WTC11 (cell line): ENCODE results near the gene LRRC4B. TPM values are rescaled to one million over a fixed set of nuclear protein-coding genes. Genes with fewer than 3 reads are reported as not detected.

ENCODE experiments used
- ATAC-seq: fragments of 200-7000 bp; cut with Tn5 transposase; 2 replicates; pipeline ENCODE4 v1.10.0; 2021; ENCODE audit warnings: mild to moderate bottlenecking, moderate library complexity
- CTCF ChIA-PET: fragments of 300-600 bp; sonication (Branson Sonifier 250); formaldehyde crosslinking; loops from one replicate; lab custom pipeline; 2021; ENCODE audit warnings: antibody characterized with exemption; lab: Charles Lee
- POLR2A ChIA-PET: fragments of 350-600 bp; sonication (Branson Sonifier 250); formaldehyde crosslinking; loops from one replicate; lab custom pipeline; 2021; ENCODE audit warnings: antibody characterized with exemption; lab: Charles Lee
- DNase-seq: peaks from one replicate; pipeline ENCODE4 v3.0.0; 2021; ENCODE audit warnings: low spot score
- H3K27ac Mint-ChIP-seq: 2 replicates; pipeline ENCODE4 v1.8.0; 2021; ENCODE audit warnings: mixed read lengths
- H3K27me3 Mint-ChIP-seq: 2 replicates; pipeline ENCODE4 v1.8.0; 2021; ENCODE audit warnings: low read depth, mild to moderate bottlenecking, moderate library complexity, mixed read lengths
- H3K36me3 Mint-ChIP-seq: 2 replicates; pipeline ENCODE4 v1.8.0; 2021; ENCODE audit warnings: mixed read lengths
- H3K4me1 Mint-ChIP-seq: 2 replicates; pipeline ENCODE4 v1.8.0; 2022; ENCODE audit warnings: mixed read lengths
- H3K4me3 Mint-ChIP-seq: 2 replicates; pipeline ENCODE4 v1.8.0; 2021; ENCODE audit warnings: mild to moderate bottlenecking, moderate library complexity, mixed read lengths
- H3K9me3 Mint-ChIP-seq: 2 replicates; pipeline ENCODE4 v1.8.0; 2021; ENCODE audit warnings: mixed read lengths
- ARID4B ChIP-seq: sonication (generic); formaldehyde crosslinking; IDR thresholded peaks from 2 replicates; pipeline ENCODE4 v1.8.0; 2023; ENCODE audit warnings: missing genetic modification reagents, mild to moderate bottlenecking, borderline replicate concordance
- ATF2 ChIP-seq: sonication (generic); formaldehyde crosslinking; IDR thresholded peaks from 2 replicates; pipeline ENCODE4 v1.8.1; 2022; ENCODE audit warnings: low read depth, missing genetic modification reagents, borderline replicate concordance
- CREM ChIP-seq: sonication (generic); formaldehyde crosslinking; IDR thresholded peaks from 2 replicates; pipeline ENCODE4 v1.8.1; 2022; ENCODE audit warnings: mild to moderate bottlenecking, missing genetic modification reagents, moderate library complexity
- ETV6 ChIP-seq: sonication (generic); formaldehyde crosslinking; IDR thresholded peaks from 2 replicates; pipeline ENCODE4 v1.8.1; 2022; ENCODE audit warnings: mild to moderate bottlenecking, missing genetic modification reagents
- HMGA2 ChIP-seq: fragments of 250-450 bp; sonication (Bioruptor Pico); IDR thresholded peaks from 2 replicates; pipeline ENCODE4 v1.4.0; 2021; ENCODE audit warnings: mild to moderate bottlenecking, moderate library complexity
- IRF1 ChIP-seq: sonication (generic); formaldehyde crosslinking; IDR thresholded peaks from 2 replicates; pipeline ENCODE4 v1.8.0; 2023; ENCODE audit warnings: missing genetic modification reagents
- MAX ChIP-seq: sonication (generic); formaldehyde crosslinking; IDR thresholded peaks from 2 replicates; pipeline ENCODE4 v1.8.0; 2022; ENCODE audit warnings: mild to moderate bottlenecking, missing genetic modification reagents
- MLX ChIP-seq: sonication (generic); formaldehyde crosslinking; IDR thresholded peaks from 2 replicates; pipeline ENCODE4 v1.8.1; 2023; ENCODE audit warnings: mild to moderate bottlenecking, missing genetic modification reagents, moderate library complexity
- MXD4 ChIP-seq: fragments of 250-450 bp; sonication (Bioruptor Pico); IDR thresholded peaks from 2 replicates; pipeline ENCODE4 v1.8.0; 2021; ENCODE audit warnings: mild to moderate bottlenecking, moderate library complexity, borderline replicate concordance
- NFYB ChIP-seq: sonication (generic); formaldehyde crosslinking; conservative IDR thresholded peaks from 2 replicates; pipeline ENCODE4 v1.8.0; 2022; ENCODE audit warnings: low read depth, missing genetic modification reagents
- PRDM15 ChIP-seq: sonication (generic); formaldehyde crosslinking; IDR thresholded peaks from 2 replicates; pipeline ENCODE4 v1.8.0; 2022; ENCODE audit warnings: missing genetic modification reagents
- RELA ChIP-seq: sonication (generic); formaldehyde crosslinking; IDR thresholded peaks from 2 replicates; pipeline ENCODE4 v1.8.1; 2022; ENCODE audit warnings: missing genetic modification reagents, mild to moderate bottlenecking, borderline replicate concordance
- SMAD3 ChIP-seq: sonication (generic); formaldehyde crosslinking; IDR thresholded peaks from 2 replicates; pipeline ENCODE4 v1.8.0; 2022; ENCODE audit warnings: missing genetic modification reagents, mild to moderate bottlenecking, borderline replicate concordance
- SOX15 ChIP-seq: fragments of 250-450 bp; sonication (Bioruptor Pico); IDR thresholded peaks from 2 replicates; pipeline ENCODE4 v1.9.0; 2021; ENCODE audit warnings: mild to moderate bottlenecking
- SP1 ChIP-seq: sonication (generic); formaldehyde crosslinking; conservative IDR thresholded peaks from 2 replicates; pipeline ENCODE4 v1.8.1; 2022; ENCODE audit warnings: missing genetic modification reagents
- TEAD4 ChIP-seq: sonication (generic); formaldehyde crosslinking; IDR thresholded peaks from 2 replicates; pipeline ENCODE4 v1.8.0; 2022; ENCODE audit warnings: mild to moderate bottlenecking, missing genetic modification reagents
- ZNF219 ChIP-seq: sonication (generic); formaldehyde crosslinking; IDR thresholded peaks from 2 replicates; pipeline ENCODE4 v1.8.0; 2023; ENCODE audit warnings: missing genetic modification reagents, mild to moderate bottlenecking, borderline replicate concordance
- ZNF232 ChIP-seq: sonication (generic); formaldehyde crosslinking; IDR thresholded peaks from 2 replicates; pipeline ENCODE4 v1.8.0; 2022; ENCODE audit warnings: mild to moderate bottlenecking, missing genetic modification reagents
- ZSCAN18 ChIP-seq: fragments of 250-450 bp; sonication (Bioruptor Pico); IDR thresholded peaks from 2 replicates; pipeline ENCODE4 v2.1.2; 2022; ENCODE audit warnings: mild to moderate bottlenecking, moderate library complexity
- total RNA-seq: library from RNA; stranded (reverse); gene quantifications from 3 replicates; pipeline ENCODE4 v1.2.3, GENCODE V29; 2021

LRRC4B gene
- total RNA-seq, 1 experiment from 2014 or later, result 10.0 TPM

- TF ChIP-seq ZNF232 (0 out of 2 replicates have a peak, but pooled peaks have one; percentile 42), CREM (peak; percentile 99), ATF2 (peak; percentile 37; the same call in 1 of the 2 replicates), RELA (no peak; the same call in 1 of the 2 replicates)
These were observed 91.9 kb downstream of the LRRC4B start, which contains the start of the genes EMC10 and GARIN5A (continued) for GRCh38 chr19:50476224-50476906.

GRCh38 chr19:50475736-50476223 lies 92.5 kb downstream of the LRRC4B start:
- peak overlapping the region; percentile 87 for H3K27ac Mint-ChIP-seq
- ATAC-seq (peak; percentile 35; the same call in 1 of the 2 replicates), DNase-seq (no peak)
- POLR2A ChIA-PET, result no interaction called here
- H3K4me1 Mint-ChIP-seq, result peaks cover 9% of the 10 kb centered on the region
- TF ChIP-seq ARID4B (CRISPR knock-in tag) (no peak), ZSCAN18 (no peak), SMAD3 (CRISPR knock-in tag) (no peak), SP1 (no peak), NFYB (no peak), ETV6 (CRISPR knock-in tag) (no peak), ZNF232 (no peak), MLX (CRISPR knock-in tag) (no peak), MAX (CRISPR knock-in tag) (no peak), IRF1 (CRISPR knock-in tag) (no peak), HMGA2 (CRISPR knock-in tag) (no peak), SOX15 (CRISPR knock-in tag) (no peak), ZNF219 (CRISPR knock-in tag) (no peak), TEAD4 (no peak), MXD4 (no peak), PRDM15 (CRISPR knock-in tag) (no peak)
- H3K27me3 Mint-ChIP-seq, result no peaks in the 10 kb centered on the region; the same call in none of the 2 replicates
- CTCF ChIA-PET, result interaction anchor here (0.6 to 2.6 kb wide), 4 partner anchors 10 to 80 kb away, joined by 3 to 13 read pairs (median 6); no protein-coding TSS in a partner anchor
- H3K4me3 Mint-ChIP-seq, result peak overlapping the region; percentile 98
- peaks cover 14% of the 10 kb centered on the region for H3K9me3 Mint-ChIP-seq
- peaks cover 23% of the 10 kb centered on the region for H3K36me3 Mint-ChIP-seq
